Measurements from ENCODE around the gene MSMB. TPM values are rescaled to one million over a fixed set of nuclear protein-coding genes. Genes with fewer than 3 reads are reported as not detected.
"Not testable (repeated sequence)": the region's sequence is repeated elsewhere in the genome, so short reads cannot be mapped to it uniquely, and the experiment has no call there.

The MSMB gene
- total and polyA plus RNA-seq, 8 donors = 17.1 TPM; not detected in 7

GRCh38 chr10:46068117-46068516, 22.0 kb upstream of the MSMB start:
- ATAC-seq = no peak
- intact Hi-C loops (cut with DNase I) = no loop called here
- DNase-seq = no peak
- H3K4me3 ChIP-seq = no peak overlapping the region
- no peak overlapping the region for H3K27ac ChIP-seq
- H3K9me3 ChIP-seq = no peaks in the 10 kb centered on the region
- TF ChIP-seq CTCF (IDR thresholded peaks at IDR 0.05) = no peak
- H3K27me3 ChIP-seq = no peaks in the 10 kb centered on the region
- H3K36me3 ChIP-seq = no peaks in the 10 kb centered on the region
- no peaks in the 10 kb centered on the region for H3K4me1 ChIP-seq

GRCh38 chr10:46064269-46064817, 18.3 kb upstream of the MSMB start:
- DNase-seq (no peak), ATAC-seq (no peak)
- intact Hi-C loops (cut with DNase I) = no loop called here
- Histone ChIP-seq H3K4me1 (no peaks in the 10 kb centered on the region), H3K36me3 (no peaks in the 10 kb centered on the region), H3K27ac (no peak overlapping the region), H3K9me3 (no peaks in the 10 kb centered on the region), H3K27me3 (no peaks in the 10 kb centered on the region), H3K4me3 (no peak overlapping the region)
- TF ChIP-seq CTCF (IDR thresholded peaks at IDR 0.05) = no peak

GRCh38 chr10:46062723-46063428, 16.8 kb upstream of the MSMB start:
- Histone ChIP-seq H3K9me3 (no peaks in the 10 kb centered on the region), H3K27me3 (no peaks in the 10 kb centered on the region), H3K36me3 (no peaks in the 10 kb centered on the region), H3K4me3 (no peak overlapping the region), H3K27ac (peak overlapping the region in 1 of 2 donors; percentile 23), H3K4me1 (no peaks in the 10 kb centered on the region)
- no peak for TF ChIP-seq CTCF (IDR thresholded peaks at IDR 0.05)
- no peak for ATAC-seq
- DNase-seq = no peak
- intact Hi-C loops (cut with DNase I) = no loop called here

GRCh38 chr10:46060706-46061105, 14.6 kb upstream of the MSMB start:
- no peak overlapping the region for H3K4me3 ChIP-seq

GRCh38 chr10:46057927-46058326, 11.9 kb upstream of the MSMB start:
- H3K27me3 ChIP-seq; H3K4me1 ChIP-seq; ATAC-seq; intact Hi-C loops (cut with DNase I); DNase-seq; H3K36me3 ChIP-seq; H3K27ac ChIP-seq; H3K9me3 ChIP-seq; H3K4me3 ChIP-seq: not testable (repeated sequence)

More at GRCh38 chr10:46060706-46061105, 14.6 kb upstream of the MSMB start:
- Histone ChIP-seq H3K4me1 (no peaks in the 10 kb centered on the region), H3K27ac (no peak overlapping the region), H3K27me3 (no peaks in the 10 kb centered on the region), H3K9me3 (peaks cover 0 to 10% of the 10 kb centered on the region in 2 donors), H3K36me3 (no peaks in the 10 kb centered on the region)
- ATAC-seq (no peak), DNase-seq (no peak)
- TF ChIP-seq CTCF (IDR thresholded peaks at IDR 0.05) = no peak
- intact Hi-C loops (cut with DNase I) = no loop called here

Measured in left lung (tissue), 10 donors.